Panc1 (cell line): ENCODE data around the gene GJA3. TPM values are rescaled to one million over a fixed set of nuclear protein-coding genes. Genes with fewer than 3 reads are reported as not detected.
"Not testable (repeated sequence)": the region's sequence is repeated elsewhere in the genome, so short reads cannot be mapped to it uniquely, and the experiment has no call there.

Source experiments
- ATAC-seq: fragments of 200-7000 bp; cut with Tn5 transposase; 2 replicates; pipeline ENCODE4 v1.9.1; 2020; ENCODE audit warnings: mild to moderate bottlenecking, moderate library complexity
- BruUV-seq: library from RNA; stranded (reverse); fragments of 400-500 nt; replicated peaks from 2 replicates; lab custom pipeline; 2021; lab: Mats Ljungman, UMichigan
- CTCF ChIA-PET: fragments of 300-600 bp; sonication (Branson Sonifier 250); formaldehyde crosslinking; loops from one replicate; lab custom pipeline; 2022; ENCODE audit warnings: antibody characterized with exemption; lab: Charles Lee
- POLR2A ChIA-PET: fragments of 300-600 bp; sonication (Branson Sonifier 250); formaldehyde crosslinking; loops from one replicate; lab custom pipeline; 2022; ENCODE audit warnings: antibody characterized with exemption; lab: Charles Lee
- DNase-seq: peaks from one replicate; pipeline ENCODE4 v3.0.0-alpha.2; 2010; ENCODE audit warnings: low read depth, low spot score
- H3K27ac ChIP-seq: 2 replicates; pipeline ENCODE4 v1.5.1; 2011; ENCODE audit warnings: mild to moderate bottlenecking, low read length, inconsistent platforms
- H3K27me3 ChIP-seq: fragments of 200-500 bp; sonication (Bioruptor generic); 2 replicates; pipeline ENCODE4 v1.6.0; 2014; ENCODE audit warnings: low read length, inconsistent platforms; ENCODE audit not compliant: control insufficient read depth, insufficient read depth
- H3K36me3 ChIP-seq: fragments of 200-500 bp; sonication (Bioruptor generic); 2 replicates; pipeline ENCODE4 v1.5.1; 2014; ENCODE audit warnings: inconsistent platforms, mild to moderate bottlenecking, low read length, moderate library complexity; ENCODE audit not compliant: control insufficient read depth, insufficient read depth
- H3K4me1 ChIP-seq: 2 replicates; pipeline ENCODE4 v1.5.1; 2011; ENCODE audit warnings: inconsistent platforms, mild to moderate bottlenecking, low read length, moderate library complexity; ENCODE audit not compliant: control insufficient read depth, insufficient read depth
- H3K4me3 ChIP-seq, 2 experiments: 2 replicates each; pipeline ENCODE4 v1.5.1; 2011 to 2012; ENCODE audit warnings: low read depth in 2 of 2, low read length in 2 of 2, mild to moderate bottlenecking in 2 of 2, inconsistent platforms in 1 of 2, moderate library complexity in 1 of 2
- H3K9me3 ChIP-seq: fragments of 200-500 bp; sonication (Bioruptor generic); 2 replicates; pipeline ENCODE4 v1.5.1; 2014; ENCODE audit warnings: low read depth, mild to moderate bottlenecking, inconsistent platforms, low read length, moderate library complexity; ENCODE audit not compliant: control insufficient read depth, insufficient read depth
- CTCF ChIP-seq: fragments of 450-650 bp; IDR thresholded peaks from 2 replicates; pipeline ENCODE4 v1.5.1; 2017; ENCODE audit warnings: mild to moderate bottlenecking
- POLR2AphosphoS5 ChIP-seq: IDR thresholded peaks from 2 replicates; pipeline ENCODE4 v1.6.1; 2012; ENCODE audit warnings: mild to moderate bottlenecking, low read depth, low read length, moderate library complexity
- REST ChIP-seq, 2 experiments: IDR thresholded peaks; 2 replicates each; pipeline ENCODE4 v1.6.1; 2011 to 2012; ENCODE audit warnings: low read depth in 2 of 2, control low read depth in 1 of 2, low read length in 1 of 2, mild to moderate bottlenecking in 1 of 2, moderate library complexity in 1 of 2; ENCODE audit not compliant: insufficient read depth in 1 of 2
- SIN3A ChIP-seq: IDR thresholded peaks from 2 replicates; pipeline ENCODE4 v1.6.1; 2012; ENCODE audit warnings: low read depth, mild to moderate bottlenecking, low read length, moderate library complexity, borderline replicate concordance; ENCODE audit not compliant: insufficient read depth
- TCF7L2 ChIP-seq: IDR thresholded peaks from 2 replicates; pipeline ENCODE4 v1.6.1; 2011; ENCODE audit warnings: mild to moderate bottlenecking, low read depth, low read length, inconsistent platforms
- in situ Hi-C: cut with HindIII; loops from 2 replicates; pipeline ENCODE4 v1.10.0; 2016; ENCODE audit warnings: low sequenced_read_pairs, low pct_unique_long_range_greater_than_20kb
- intact Hi-C: fragments of 100-400 bp; cut with micrococcal nuclease; formaldehyde crosslinking; loops from one replicate; pipeline ENCODE4 v1.10.0; 2022; ENCODE audit not compliant: unreplicated experiment
- total RNA-seq: library from RNA; stranded (reverse); gene quantifications from one replicate; pipeline ENCODE4 v1.2.1, GENCODE V29; 2021; ENCODE audit not compliant: unreplicated experiment

GJA3 gene
- total RNA-seq, 1 experiment from 2014 or later, result 11.6 TPM

- in situ Hi-C loops, result no loop called here
- ChIA-PET POLR2A (no interaction called here), CTCF (no interaction called here)
- intact Hi-C loops, result no loop called here
- no peaks in the 10 kb centered on the region for H3K27me3 ChIP-seq
- H3K27ac ChIP-seq, result no peak overlapping the region
- H3K4me1 ChIP-seq, result peaks cover 5% of the 10 kb centered on the region; the same call in 1 of the 2 replicates
- no peaks in the 10 kb centered on the region for H3K36me3 ChIP-seq
- no peak for ATAC-seq
- H3K4me3 ChIP-seq, result no peak overlapping the region
- no TSS peak for BruUV-seq
- DNase-seq, result no peak
- no peaks in the 10 kb centered on the region for H3K9me3 ChIP-seq
- TF ChIP-seq SIN3A, result no peak
- no peak for TF ChIP-seq CTCF
- no peak for TF ChIP-seq REST (IDR thresholded peaks at IDR 0.05; ENCODE audit: insufficient read depth in 1 of 2, low read depth in 2 of 2, low read length in 1 of 2)
- no peak for TF ChIP-seq TCF7L2
- no peak for TF ChIP-seq POLR2AphosphoS5
Observed at GRCh38 chr13:20156702-20157101, 4.2 kb downstream of the GJA3 start.

DNA sequence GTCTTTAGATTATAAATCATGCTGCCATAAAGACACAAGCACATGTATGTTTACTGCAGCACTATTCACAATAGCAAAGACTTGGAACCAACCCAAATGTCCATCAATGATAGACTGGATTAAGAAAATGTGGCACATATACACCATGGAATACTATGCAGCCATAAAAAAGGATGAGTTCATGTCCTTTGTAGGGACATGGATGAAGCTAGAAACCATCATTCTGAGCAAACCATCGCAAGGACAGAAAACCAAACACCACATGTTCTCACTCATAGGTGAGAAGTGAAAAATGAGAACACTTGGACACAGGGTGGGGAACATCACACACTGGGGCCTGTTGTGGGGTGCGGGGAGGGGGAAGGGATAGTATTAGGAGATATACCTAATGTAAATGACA is 7.6 kb downstream of the GJA3 start:
- H3K4me1 ChIP-seq, H3K36me3 ChIP-seq, H3K27ac ChIP-seq, POLR2A ChIA-PET, CTCF ChIA-PET, H3K4me3 ChIP-seq, BruUV-seq, ATAC-seq, DNase-seq, H3K27me3 ChIP-seq, in situ Hi-C loops, intact Hi-C loops, H3K9me3 ChIP-seq: not testable (repeated sequence)

DNA sequence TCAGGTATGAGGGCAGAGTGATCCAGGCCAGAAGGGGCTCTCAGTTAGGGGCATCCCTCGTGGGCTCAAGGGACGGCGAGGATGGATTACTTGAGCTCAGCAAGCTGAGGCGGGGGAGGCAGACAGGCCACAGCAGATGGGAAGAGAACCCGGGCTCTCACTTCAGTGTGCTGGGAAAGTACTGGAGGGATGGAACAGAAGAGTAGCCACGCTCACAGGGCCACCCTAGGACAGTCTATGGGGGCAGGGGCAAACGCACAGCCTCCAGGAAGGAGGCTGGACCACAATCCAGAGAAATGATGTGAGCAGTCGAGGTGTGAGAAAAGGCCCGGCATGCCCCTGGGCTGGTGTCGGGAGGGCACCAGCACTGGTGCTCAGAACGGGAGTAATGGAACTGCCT is 9.2 kb downstream of the GJA3 start:
- BruUV-seq, result no TSS peak
- Histone ChIP-seq H3K27ac (no peak overlapping the region), H3K36me3 (no peaks in the 10 kb centered on the region), H3K9me3 (no peaks in the 10 kb centered on the region), H3K4me1 (no peaks in the 10 kb centered on the region; the same call in 1 of the 2 replicates), H3K4me3 (no peak overlapping the region), H3K27me3 (no peaks in the 10 kb centered on the region)
- DNase-seq (no peak), ATAC-seq (no peak)
- TF ChIP-seq POLR2AphosphoS5, result no peak
- no peak for TF ChIP-seq REST (IDR thresholded peaks at IDR 0.05; ENCODE audit: insufficient read depth in 1 of 2, low read depth in 2 of 2, low read length in 1 of 2)
- no peak for TF ChIP-seq TCF7L2
- TF ChIP-seq CTCF, result no peak
- no peak for TF ChIP-seq SIN3A
- CTCF ChIA-PET, result no interaction called here
- in situ Hi-C loops, result no loop called here
- POLR2A ChIA-PET, result no interaction called here
- intact Hi-C loops, result no loop called here
